HEK293 (cell line): ENCODE measurements around the gene RGS11.

Source experiments
- ELK4 ChIP-seq: IDR thresholded peaks from 2 replicates; pipeline ENCODE4 v1.6.1; 2011; ENCODE audit warnings: mild to moderate bottlenecking, low read depth, low read length, borderline replicate concordance
- IKZF3 ChIP-seq: fragments of 450-650 bp; IDR thresholded peaks from 2 replicates; pipeline ENCODE4 v1.5.0; 2018; ENCODE audit warnings: missing biosample characterization, mild to moderate bottlenecking, missing genetic modification characterization, moderate library complexity
- KLF10 ChIP-seq: fragments of 450-650 bp; IDR thresholded peaks from 2 replicates; pipeline ENCODE4 v1.5.1; 2018; ENCODE audit warnings: missing biosample characterization, mild to moderate bottlenecking, missing genetic modification characterization
- PRDM1 ChIP-seq: fragments of 450-650 bp; formaldehyde crosslinking; IDR thresholded peaks from 2 replicates; pipeline ENCODE4; 2016; ENCODE audit warnings: missing biosample characterization, missing genetic modification characterization
- SP2 ChIP-seq: fragments of 450-650 bp; formaldehyde crosslinking; IDR thresholded peaks from 2 replicates; pipeline ENCODE4 v1.5.1; 2016; ENCODE audit warnings: missing biosample characterization, missing genetic modification characterization
- YY1 ChIP-seq: fragments of 450-650 bp; formaldehyde crosslinking; IDR thresholded peaks from 2 replicates; pipeline ENCODE4 v1.5.1; 2018; ENCODE audit warnings: missing biosample characterization, missing genetic modification characterization
- ZBTB1 ChIP-seq: fragments of 450-650 bp; formaldehyde crosslinking; IDR thresholded peaks from 2 replicates; pipeline ENCODE4 v1.5.1; 2016; ENCODE audit warnings: missing biosample characterization, missing genetic modification characterization
- ZBTB21 ChIP-seq: fragments of 450-650 bp; formaldehyde crosslinking; IDR thresholded peaks from 2 replicates; pipeline ENCODE4 v1.5.1; 2017; ENCODE audit warnings: missing biosample characterization, missing genetic modification characterization
- ZBTB26 ChIP-seq: fragments of 450-650 bp; formaldehyde crosslinking; optimal IDR thresholded peaks from 2 replicates; pipeline ENCODE3; 2016; ENCODE audit warnings: missing biosample characterization, mild to moderate bottlenecking, missing genetic modification characterization
- ZNF112 ChIP-seq: fragments of 450-650 bp; formaldehyde crosslinking; IDR thresholded peaks from 2 replicates; pipeline ENCODE4 v1.5.0; 2017; ENCODE audit warnings: missing biosample characterization, missing genetic modification characterization
- ZNF174 ChIP-seq: fragments of 450-650 bp; formaldehyde crosslinking; IDR thresholded peaks from 2 replicates; pipeline ENCODE4 v1.5.0; 2017; ENCODE audit warnings: missing biosample characterization, mild to moderate bottlenecking, missing genetic modification characterization
- ZNF214 ChIP-seq: fragments of 450-650 bp; formaldehyde crosslinking; IDR thresholded peaks from 2 replicates; pipeline ENCODE4 v1.5.1; 2017; ENCODE audit warnings: missing biosample characterization, mild to moderate bottlenecking, missing genetic modification characterization, borderline replicate concordance
- ZNF302 ChIP-seq: fragments of 450-650 bp; formaldehyde crosslinking; IDR thresholded peaks from 2 replicates; pipeline ENCODE4 v1.5.1; 2016; ENCODE audit warnings: missing biosample characterization, missing genetic modification characterization, low read depth
- ZNF366 ChIP-seq: fragments of 450-650 bp; formaldehyde crosslinking; conservative IDR thresholded peaks from 2 replicates; pipeline ENCODE4 v1.5.1; 2016; ENCODE audit warnings: missing biosample characterization, missing genetic modification characterization
- ZNF433 ChIP-seq: fragments of 450-650 bp; formaldehyde crosslinking; IDR thresholded peaks from 2 replicates; pipeline ENCODE4 v1.5.1; 2016; ENCODE audit warnings: missing biosample characterization, missing genetic modification characterization, low read depth
- ZNF48 ChIP-seq: fragments of 450-650 bp; formaldehyde crosslinking; IDR thresholded peaks from 2 replicates; pipeline ENCODE4 v1.5.1; 2016; ENCODE audit warnings: missing biosample characterization, missing genetic modification characterization
- ZNF510 ChIP-seq: fragments of 450-650 bp; formaldehyde crosslinking; IDR thresholded peaks from 2 replicates; pipeline ENCODE4 v1.5.1; 2018; ENCODE audit warnings: mild to moderate bottlenecking, missing genetic modification characterization, missing biosample characterization; ENCODE audit not compliant: insufficient replicate concordance
- ZNF549 ChIP-seq: fragments of 450-650 bp; IDR thresholded peaks from 2 replicates; pipeline ENCODE4 v1.5.1; 2018; ENCODE audit warnings: missing biosample characterization, missing genetic modification characterization, mild to moderate bottlenecking, inconsistent platforms, moderate library complexity
- ZNF624 ChIP-seq: fragments of 450-650 bp; formaldehyde crosslinking; IDR thresholded peaks from 2 replicates; pipeline ENCODE4 v1.5.1; 2017; ENCODE audit warnings: missing biosample characterization, missing genetic modification characterization
- ZNF639 ChIP-seq: fragments of 450-650 bp; formaldehyde crosslinking; IDR thresholded peaks from 2 replicates; pipeline ENCODE4 v1.5.1; 2016; ENCODE audit warnings: missing biosample characterization, missing genetic modification characterization
- ZNF660 ChIP-seq: fragments of 450-650 bp; IDR thresholded peaks from 2 replicates; pipeline ENCODE4 v1.5.1; 2018; ENCODE audit warnings: missing biosample characterization, mild to moderate bottlenecking, missing genetic modification characterization
- ZNF692 ChIP-seq: fragments of 450-650 bp; formaldehyde crosslinking; IDR thresholded peaks from 2 replicates; pipeline ENCODE4 v1.5.1; 2016; ENCODE audit warnings: missing biosample characterization, missing genetic modification characterization
- ZSCAN18 ChIP-seq: fragments of 450-650 bp; formaldehyde crosslinking; IDR thresholded peaks from 2 replicates; pipeline ENCODE4 v1.5.1; 2016; ENCODE audit warnings: missing biosample characterization, missing genetic modification characterization
- TF ChIP-seq, protein P1 (sequence below): fragments of 450-650 bp; formaldehyde crosslinking; conservative IDR thresholded peaks from 2 replicates; pipeline ENCODE4 v1.5.1; 2016; ENCODE audit warnings: low read depth, missing biosample characterization, missing genetic modification characterization
- TF ChIP-seq, protein P2 (sequence below): fragments of 450-650 bp; formaldehyde crosslinking; IDR thresholded peaks from 2 replicates; pipeline ENCODE4 v1.5.1; 2016; ENCODE audit warnings: missing biosample characterization, missing genetic modification characterization

The RGS11 gene

DNA sequence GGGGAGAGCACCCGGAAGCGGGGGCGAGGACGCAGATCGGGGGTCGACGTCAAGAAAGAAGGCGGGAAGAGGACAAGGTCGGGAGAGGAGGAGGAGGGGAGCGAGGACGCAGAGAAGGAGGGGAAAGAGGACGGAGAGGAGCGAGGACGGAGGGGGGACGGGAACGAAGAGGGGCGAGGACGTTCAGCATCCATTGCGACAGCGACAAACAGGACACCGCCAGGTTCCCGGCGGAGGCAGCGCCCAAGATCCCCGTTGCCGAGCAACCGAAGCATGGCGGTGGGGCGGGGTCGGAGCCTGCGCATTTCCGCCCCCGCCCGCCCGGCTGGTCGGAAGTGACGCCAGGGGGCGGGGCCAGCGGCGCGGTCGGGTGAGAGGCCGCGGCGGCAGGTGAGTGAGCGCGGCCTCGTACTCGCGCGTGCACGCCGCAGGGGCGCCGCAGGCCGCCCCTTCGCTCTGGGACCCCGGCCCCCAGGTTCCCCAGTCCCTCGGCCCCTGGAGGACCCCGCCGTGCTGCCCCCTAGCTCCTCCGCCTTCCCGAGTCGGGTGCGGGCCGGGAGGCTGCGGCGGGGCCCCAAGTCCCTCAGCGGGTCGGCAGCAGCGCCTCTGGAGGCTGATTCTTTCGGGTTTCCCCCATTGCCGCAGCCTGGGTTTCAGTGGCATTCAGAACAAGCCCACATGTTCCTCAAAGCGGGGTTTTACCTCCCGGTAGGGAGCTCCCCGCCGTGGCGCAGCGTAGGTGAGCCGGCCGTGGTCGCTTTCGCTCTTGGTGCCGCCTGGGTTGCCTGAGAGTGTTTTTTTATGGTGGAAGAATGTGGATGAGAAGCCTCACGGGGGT, 41.1 kb downstream of the RGS11 start, which contains the start of gene FAM234A (continued):
- TF ChIP-seq ZSCAN18 (tag by site-specific recombination) (peak; percentile 68), ZNF624 (no peak), ZNF214 (no peak), SP2 (tag by site-specific recombination) (peak; percentile 95), ELK4 (no peak), ZNF549 (tag by site-specific recombination) (no peak), ZBTB1 (0 out of 2 replicates have a peak, but pooled peaks have one; percentile 32), ZNF433 (tag by site-specific recombination) (no peak), ZBTB26 (tag by site-specific recombination) (peak; percentile 91), ZBTB21 (peak; percentile 87), ZNF112 (tag by site-specific recombination) (no peak), ZNF639 (peak; percentile 61; the same call in 1 of the 2 replicates), ZNF302 (tag by site-specific recombination) (no peak), ZNF48 (no peak), ZNF366 (tag by site-specific recombination) (peak; percentile 91), ZNF660 (tag by site-specific recombination) (peak; percentile 85), KLF10 (tag by site-specific recombination) (peak; percentile 70; the same call in 1 of the 2 replicates), ZNF174 (tag by site-specific recombination) (no peak), IKZF3 (no peak), PRDM1 (tag by site-specific recombination) (no peak), YY1 (tag by site-specific recombination) (peak; percentile 73), ZNF510 (tag by site-specific recombination) (no peak), ZNF692 (peak; percentile 69; the same call in 1 of the 2 replicates)
- TF ChIP-seq, protein P1, sequence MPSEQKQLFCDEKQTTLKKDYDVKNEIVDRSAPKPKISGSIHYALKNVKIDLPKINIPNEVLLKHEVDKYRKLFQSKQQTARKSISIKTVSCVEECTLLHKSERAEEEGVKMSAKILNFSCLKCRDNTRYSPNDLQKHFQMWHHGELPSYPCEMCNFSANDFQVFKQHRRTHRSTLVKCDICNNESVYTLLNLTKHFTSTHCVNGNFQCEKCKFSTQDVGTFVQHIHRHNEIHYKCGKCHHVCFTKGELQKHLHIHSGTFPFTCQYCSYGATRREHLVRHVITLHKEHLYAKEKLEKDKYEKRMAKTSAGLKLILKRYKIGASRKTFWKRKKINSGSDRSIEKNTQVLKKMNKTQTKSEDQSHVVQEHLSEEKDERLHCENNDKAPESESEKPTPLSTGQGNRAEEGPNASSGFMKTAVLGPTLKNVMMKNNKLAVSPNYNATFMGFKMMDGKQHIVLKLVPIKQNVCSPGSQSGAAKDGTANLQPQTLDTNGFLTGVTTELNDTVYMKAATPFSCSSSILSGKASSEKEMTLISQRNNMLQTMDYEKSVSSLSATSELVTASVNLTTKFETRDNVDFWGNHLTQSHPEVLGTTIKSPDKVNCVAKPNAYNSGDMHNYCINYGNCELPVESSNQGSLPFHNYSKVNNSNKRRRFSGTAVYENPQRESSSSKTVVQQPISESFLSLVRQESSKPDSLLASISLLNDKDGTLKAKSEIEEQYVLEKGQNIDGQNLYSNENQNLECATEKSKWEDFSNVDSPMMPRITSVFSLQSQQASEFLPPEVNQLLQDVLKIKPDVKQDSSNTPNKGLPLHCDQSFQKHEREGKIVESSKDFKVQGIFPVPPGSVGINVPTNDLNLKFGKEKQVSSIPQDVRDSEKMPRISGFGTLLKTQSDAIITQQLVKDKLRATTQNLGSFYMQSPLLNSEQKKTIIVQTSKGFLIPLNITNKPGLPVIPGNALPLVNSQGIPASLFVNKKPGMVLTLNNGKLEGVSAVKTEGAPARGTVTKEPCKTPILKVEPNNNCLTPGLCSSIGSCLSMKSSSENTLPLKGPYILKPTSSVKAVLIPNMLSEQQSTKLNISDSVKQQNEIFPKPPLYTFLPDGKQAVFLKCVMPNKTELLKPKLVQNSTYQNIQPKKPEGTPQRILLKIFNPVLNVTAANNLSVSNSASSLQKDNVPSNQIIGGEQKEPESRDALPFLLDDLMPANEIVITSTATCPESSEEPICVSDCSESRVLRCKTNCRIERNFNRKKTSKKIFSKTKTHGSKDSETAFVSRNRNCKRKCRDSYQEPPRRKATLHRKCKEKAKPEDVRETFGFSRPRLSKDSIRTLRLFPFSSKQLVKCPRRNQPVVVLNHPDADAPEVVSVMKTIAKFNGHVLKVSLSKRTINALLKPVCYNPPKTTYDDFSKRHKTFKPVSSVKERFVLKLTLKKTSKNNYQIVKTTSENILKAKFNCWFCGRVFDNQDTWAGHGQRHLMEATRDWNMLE (tag by site-specific recombination): peak; percentile 30
- TF ChIP-seq, protein P2, sequence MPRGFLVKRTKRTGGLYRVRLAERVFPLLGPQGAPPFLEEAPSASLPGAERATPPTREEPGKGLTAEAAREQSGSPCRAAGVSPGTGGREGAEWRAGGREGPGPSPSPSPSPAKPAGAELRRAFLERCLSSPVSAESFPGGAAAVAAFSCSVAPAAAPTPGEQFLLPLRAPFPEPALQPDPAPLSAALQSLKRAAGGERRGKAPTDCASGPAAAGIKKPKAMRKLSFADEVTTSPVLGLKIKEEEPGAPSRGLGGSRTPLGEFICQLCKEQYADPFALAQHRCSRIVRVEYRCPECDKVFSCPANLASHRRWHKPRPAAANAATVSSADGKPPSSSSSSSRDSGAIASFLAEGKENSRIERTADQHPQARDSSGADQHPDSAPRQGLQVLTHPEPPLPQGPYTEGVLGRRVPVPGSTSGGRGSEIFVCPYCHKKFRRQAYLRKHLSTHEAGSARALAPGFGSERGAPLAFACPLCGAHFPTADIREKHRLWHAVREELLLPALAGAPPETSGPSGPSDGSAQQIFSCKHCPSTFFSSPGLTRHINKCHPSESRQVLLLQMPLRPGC (tag by site-specific recombination): peak; percentile 28; the same call in 1 of the 2 replicates
